NCI-H345 treated with DMSO at 0.1 percent for 48 hours (cell line): ENCODE data around the gene AFDN.

Source experiments
- DNase-seq: peaks from one replicate; lab custom pipeline; 2025; ENCODE audit not compliant: unreplicated experiment; lab: John Stamatoyannopoulos, UW

The AFDN gene

GRCh38 chr6:167794161-167795157 lies 32.3 kb upstream of the AFDN start:
- no peak for DNase-seq

GRCh38 chr6:167795321-167795811 lies 31.3 kb upstream of the AFDN start:
- DNase-seq = no peak

- no peak for DNase-seq
Measured at GRCh38 chr6:167795874-167796191, 30.9 kb upstream of the AFDN start.

- DNase-seq = no peak
Measured at GRCh38 chr6:167796192-167796981, 30.3 kb upstream of the AFDN start.

GRCh38 chr6:167797011-167797471 lies 29.7 kb upstream of the AFDN start:
- DNase-seq = no peak

- DNase-seq = no peak
Measured at GRCh38 chr6:167797476-167798265, 29.0 kb upstream of the AFDN start.

GRCh38 chr6:167798453-167798852 lies 28.3 kb upstream of the AFDN start:
- DNase-seq = no peak

- DNase-seq = no peak
Measured at GRCh38 chr6:167799033-167799821, 27.5 kb upstream of the AFDN start.

GRCh38 chr6:167800549-167800948 lies 26.2 kb upstream of the AFDN start:
- no peak for DNase-seq

- DNase-seq = no peak
Measured at GRCh38 chr6:167801263-167801662, 25.4 kb upstream of the AFDN start.

- no peak for DNase-seq
Measured at GRCh38 chr6:167802339-167802738, 24.4 kb upstream of the AFDN start.

- DNase-seq = no peak
Measured at GRCh38 chr6:167803816-167804215, 22.9 kb upstream of the AFDN start.

GRCh38 chr6:167804281-167805013 lies 22.3 kb upstream of the AFDN start:
- no peak for DNase-seq

GRCh38 chr6:167805349-167806060 lies 21.2 kb upstream of the AFDN start:
- no peak for DNase-seq

GRCh38 chr6:167806061-167806700 lies 20.5 kb upstream of the AFDN start:
- DNase-seq = no peak

GRCh38 chr6:167807200-167807599 lies 19.5 kb upstream of the AFDN start:
- no peak for DNase-seq

- DNase-seq = no peak
Measured at GRCh38 chr6:167807756-167808155, 19.0 kb upstream of the AFDN start.

GRCh38 chr6:167811040-167811439 lies 15.7 kb upstream of the AFDN start:
- no peak for DNase-seq
